Glomerular endothelial cell (primary cell): Measurements from ENCODE around the gene LYSMD1. TPM values are rescaled to one million over a fixed set of nuclear protein-coding genes. Genes with fewer than 3 reads are reported as not detected.
A peak's percentile ranks its signal among the peaks of the same experiment; 100 is the strongest.
"Not testable (repeated sequence)": the region's sequence is repeated elsewhere in the genome, so short reads cannot be mapped to it uniquely, and the experiment has no call there.

Experiments
- DNase-seq: peaks from one replicate; pipeline ENCODE4 v3.0.0-alpha.2; 2011; ENCODE audit warnings: low read depth, low spot score; ENCODE audit errors: extremely low read depth
- total RNA-seq: library from RNA; depleted of rRNA; stranded (reverse); fragments of >200 nt; gene quantifications from 2 replicates; pipeline ENCODE4 v1.2.3, GENCODE V29; 2015

LYSMD1 gene
- total RNA-seq: 4.7 and 5.9 TPM in 2 replicates

GRCh38 chr1:151165738-151166504 lies at the start of gene LYSMD1, which contains the start of gene SCNM1:
TSS of gene LYSMD1 (minus strand) at chr1:151165902. CDS start at chr1:151165258, 644 bp downstream.
TSS of gene SCNM1 (plus strand) at chr1:151166144. CDS start at chr1:151166153, 9 bp downstream.
- peak; percentile 84 for DNase-seq

GRCh38 chr1:151213560-151213959 lies 47.9 kb upstream of the LYSMD1 start:
- no peak for DNase-seq

DNA sequence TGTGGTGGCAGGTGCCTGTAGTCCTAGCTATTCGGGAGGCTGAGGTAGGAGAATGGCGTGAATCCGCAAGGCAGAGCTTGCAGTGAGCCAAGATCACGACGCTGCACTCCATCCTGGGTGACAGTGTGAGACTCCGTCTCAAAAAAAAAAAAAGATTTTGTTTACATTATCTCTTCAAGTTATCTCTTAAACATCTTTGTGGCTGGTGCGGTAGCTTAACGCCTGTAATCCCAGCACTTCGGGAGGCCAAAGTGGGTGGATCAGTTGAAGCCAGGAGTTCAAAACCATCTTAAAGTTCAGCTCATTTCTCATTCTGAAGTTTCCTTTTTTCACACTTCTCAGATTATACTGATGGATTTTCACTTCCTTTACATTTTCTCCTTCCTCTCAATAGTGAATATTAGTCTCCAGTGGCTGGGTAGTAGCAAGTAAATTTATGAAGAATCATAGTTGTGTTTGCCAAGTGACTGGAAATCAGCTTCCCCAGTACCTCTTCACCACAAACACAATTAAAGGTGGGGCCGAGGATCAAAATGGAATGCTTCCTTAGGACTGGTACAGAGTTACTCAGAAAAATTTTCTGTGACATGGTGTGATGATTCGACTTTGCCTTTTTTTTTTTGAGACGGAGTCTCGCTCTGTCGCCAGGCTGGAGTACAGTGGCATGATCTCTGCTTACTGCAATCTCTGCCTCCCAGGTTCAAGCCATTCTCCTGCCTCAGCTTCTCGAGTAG lies 46.4 kb upstream of the LYSMD1 start:
- DNase-seq: no peak

- DNase-seq: no peak
These were observed 45.1 kb upstream of the LYSMD1 start for GRCh38 chr1:151210830-151211229.

DNA sequence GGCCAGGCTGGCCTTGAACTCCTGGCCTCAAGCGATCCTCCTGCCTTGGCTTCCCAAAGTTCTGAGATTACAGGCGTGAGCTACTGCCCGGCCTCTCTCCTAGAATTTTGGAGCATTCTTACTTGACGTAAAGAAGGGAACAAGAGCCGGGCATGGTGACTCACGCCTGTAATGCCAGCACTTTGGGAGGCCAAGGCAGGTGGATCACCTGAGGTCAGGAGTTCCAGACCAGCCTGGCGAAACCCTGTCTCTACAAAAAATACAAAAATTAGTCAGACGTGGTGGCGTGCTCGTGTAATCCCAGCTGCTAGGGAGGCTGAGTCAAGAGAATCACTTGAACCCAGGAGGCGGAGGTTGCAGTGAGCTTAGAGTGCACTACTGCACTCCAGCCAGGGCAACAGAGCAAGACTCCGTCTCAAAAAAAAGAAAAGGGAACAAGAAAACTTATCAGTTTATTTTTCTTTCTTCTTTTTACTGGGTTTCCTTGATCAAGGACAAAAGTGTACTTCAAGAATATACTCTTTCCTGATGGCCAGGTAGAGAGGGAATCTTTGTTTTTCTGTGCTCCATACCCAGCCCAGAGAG lies 39.8 kb upstream of the LYSMD1 start:
- not testable (repeated sequence) for DNase-seq

GRCh38 chr1:151199873-151200581 lies 34.3 kb upstream of the LYSMD1 start:
- DNase-seq: no peak

DNA sequence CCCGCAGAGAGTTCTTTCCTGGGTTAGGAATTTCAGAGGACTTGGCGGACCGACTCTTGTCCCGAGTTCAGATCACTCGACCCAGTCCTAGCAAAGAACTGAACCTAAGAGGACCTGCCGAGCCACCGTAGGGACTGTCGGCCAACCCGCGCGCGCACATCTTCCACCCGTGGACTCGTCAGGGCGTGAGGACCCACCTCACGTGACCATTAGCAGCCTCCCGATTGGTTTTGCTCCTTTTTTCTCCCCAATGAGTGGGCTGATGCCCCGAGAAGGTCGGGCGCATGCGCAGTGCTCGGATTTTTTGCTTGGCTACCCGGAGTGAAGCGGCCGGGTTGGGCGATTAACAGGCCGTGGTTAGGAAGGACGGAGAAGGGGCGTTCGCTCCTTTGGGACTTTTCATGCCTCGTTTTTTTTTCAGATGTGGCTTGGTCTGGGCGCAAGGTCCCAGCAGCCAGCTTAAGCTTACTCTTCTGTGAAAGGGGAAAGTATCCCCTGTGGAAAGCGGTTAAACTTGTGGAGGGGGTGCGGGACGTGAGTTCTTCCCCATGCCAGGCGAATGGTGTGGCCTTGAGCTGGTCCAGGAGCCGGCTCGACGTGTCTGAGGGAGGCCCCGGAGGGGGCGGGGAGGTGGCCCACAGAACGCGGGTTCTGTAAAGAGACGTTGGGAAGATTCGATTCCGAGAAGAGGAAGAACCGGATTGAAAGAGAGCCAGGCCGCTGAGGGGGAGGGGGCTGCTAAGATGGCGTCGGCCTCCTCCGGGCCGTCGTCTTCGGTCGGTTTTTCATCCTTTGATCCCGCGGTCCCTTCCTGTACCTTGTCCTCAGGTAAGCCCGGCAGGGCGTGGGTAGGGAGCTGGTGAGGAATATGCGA lies 32.8 kb upstream of the LYSMD1 start, which contains the start of gene PIP5K1A:
Gene PIP5K1A (plus strand): TSS at position 299 of the 874 bp plus-strand sequence. CDS start 445 bp downstream, at position 744.
- DNase-seq: peak; percentile 91

- no peak for DNase-seq
These were observed 32.2 kb upstream of the LYSMD1 start for GRCh38 chr1:151197863-151198253.

GRCh38 chr1:151196292-151196800 lies 30.6 kb upstream of the LYSMD1 start:
- peak; percentile 74 for DNase-seq

DNA sequence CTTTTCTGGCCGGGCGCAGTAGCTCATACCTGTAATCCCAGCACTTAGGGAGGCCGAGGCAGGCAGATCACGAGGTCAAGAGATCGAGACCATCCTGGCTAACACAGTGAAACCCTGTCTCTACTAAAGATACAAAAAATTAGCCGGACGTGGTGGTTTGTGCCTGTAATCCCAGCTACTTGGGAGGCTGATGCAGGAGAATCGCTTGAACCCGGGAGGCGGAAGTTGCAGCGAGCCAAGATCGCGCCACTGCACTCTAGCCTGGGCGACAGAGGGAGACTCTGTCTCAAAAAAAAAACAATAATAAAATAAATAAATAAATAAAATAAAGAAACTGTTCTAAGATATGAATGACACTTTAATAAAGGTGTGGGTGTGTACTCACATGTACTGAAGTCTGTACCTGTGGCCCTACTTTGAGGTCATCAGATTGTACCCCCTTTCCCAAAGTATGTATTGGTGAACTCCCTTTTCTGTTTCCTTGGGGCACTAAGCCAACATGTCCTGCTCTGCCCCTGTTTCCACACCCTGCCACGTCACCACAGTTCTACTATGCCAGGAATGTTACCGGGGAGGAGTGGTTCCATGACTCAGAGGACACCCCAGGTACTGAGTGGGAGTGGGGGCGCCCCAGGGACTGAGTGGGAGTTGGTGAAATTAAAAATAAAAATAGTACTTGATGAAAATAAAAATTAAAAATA lies 29.3 kb upstream of the LYSMD1 start:
- not testable (repeated sequence) for DNase-seq

GRCh38 chr1:151193856-151194255 lies 28.2 kb upstream of the LYSMD1 start:
- DNase-seq: no peak

GRCh38 chr1:151193304-151193703 lies 27.6 kb upstream of the LYSMD1 start:
- DNase-seq: no peak

GRCh38 chr1:151192047-151192446 lies 26.3 kb upstream of the LYSMD1 start:
- DNase-seq: no peak

- no peak for DNase-seq
These were observed 24.1 kb upstream of the LYSMD1 start, which contains the start of gene VPS72 for GRCh38 chr1:151189637-151190445. TSS of gene VPS72 (minus strand) at chr1:151190197. CDS start at chr1:151190121, 76 bp downstream.

DNA sequence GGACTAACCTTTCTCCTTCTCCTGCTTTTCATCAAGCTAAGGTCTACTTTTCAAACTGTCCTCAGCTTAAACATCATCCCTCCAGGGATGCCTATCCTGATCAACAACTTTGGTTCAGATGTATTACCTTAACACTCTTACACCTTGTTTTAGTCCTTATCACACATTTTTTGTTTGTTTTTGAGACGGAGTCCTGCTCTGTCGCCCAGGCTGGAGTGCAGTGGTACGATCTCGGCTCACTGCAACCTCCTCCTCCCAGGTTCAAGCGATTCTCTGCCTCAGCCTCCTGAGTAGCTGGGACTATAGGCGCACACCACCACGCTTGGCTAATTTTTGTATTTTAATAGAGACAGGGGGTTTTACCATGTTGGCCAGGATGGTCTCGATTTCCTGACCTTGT lies 23.0 kb upstream of the LYSMD1 start:
- DNase-seq: not testable (repeated sequence)

DNA sequence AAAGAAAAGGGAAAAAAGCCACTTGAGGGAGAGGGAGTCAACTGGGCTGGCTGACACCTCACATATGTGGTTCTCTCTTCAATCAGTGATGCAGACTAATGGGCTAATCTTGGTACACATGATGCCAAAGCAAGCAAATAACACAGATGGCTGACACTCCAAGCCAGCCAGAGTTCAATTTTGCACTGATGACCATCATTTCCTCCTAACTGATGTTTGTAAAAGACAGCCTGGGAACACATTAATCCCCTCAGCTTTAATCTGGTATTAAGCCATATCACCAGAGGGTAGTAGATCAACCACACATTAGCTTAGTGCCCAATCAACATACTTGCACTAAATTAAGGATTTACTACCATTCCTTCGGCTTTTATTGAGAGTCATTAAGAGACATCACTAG lies 21.5 kb upstream of the LYSMD1 start:
- no peak for DNase-seq

DNA sequence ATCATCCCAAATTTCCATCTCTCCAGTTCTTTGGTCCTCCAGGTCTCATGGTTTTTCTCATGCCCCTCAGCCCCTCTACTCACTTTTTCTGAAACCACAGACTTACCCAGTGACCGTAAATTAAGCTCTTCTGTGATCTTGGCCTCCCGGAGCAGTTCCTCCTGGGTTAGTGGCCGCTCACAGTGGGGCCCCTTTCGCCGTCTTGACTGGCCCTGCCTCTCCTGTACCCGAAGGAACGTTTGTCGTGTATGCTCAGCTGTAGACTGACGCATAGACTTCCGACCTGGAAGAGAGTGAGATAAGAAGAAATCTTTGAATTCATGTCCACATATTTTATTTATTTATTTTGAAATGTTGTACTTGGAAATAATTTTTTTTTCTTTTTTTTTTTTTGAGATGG lies 18.5 kb upstream of the LYSMD1 start:
- DNase-seq: no peak

- DNase-seq: no peak
These were observed 10.9 kb upstream of the LYSMD1 start for GRCh38 chr1:151176514-151177045.
